IMR-90 (cell line): Measurements from ENCODE around the gene LAMA3.

Experiments
- FOS ChIP-seq: fragments of 150-350 bp; IDR thresholded peaks from 2 replicates; pipeline ENCODE4 v1.6.1; 2016; ENCODE audit warnings: low read depth, low read length
- MXI1 ChIP-seq: IDR thresholded peaks from 2 replicates; pipeline ENCODE4 v1.6.1; 2012; ENCODE audit warnings: low read depth, mild to moderate bottlenecking, low read length, moderate library complexity, borderline replicate concordance
- POLR2A ChIP-seq: IDR thresholded peaks from 2 replicates; pipeline ENCODE4 v1.6.1; 2012; ENCODE audit warnings: mild to moderate bottlenecking, low read depth, low read length
- RCOR1 ChIP-seq: IDR thresholded peaks from 2 replicates; pipeline ENCODE4 v1.6.1; 2012; ENCODE audit warnings: mild to moderate bottlenecking, low read length, improper control_type of control experiment; ENCODE audit not compliant: insufficient replicate concordance
- TF ChIP-seq, protein P1 (sequence below): conservative IDR thresholded peaks from 2 replicates; pipeline ENCODE4 v1.5.1; 2012; ENCODE audit warnings: mild to moderate bottlenecking, low read depth, low read length, improper control_type of control experiment

DNA sequence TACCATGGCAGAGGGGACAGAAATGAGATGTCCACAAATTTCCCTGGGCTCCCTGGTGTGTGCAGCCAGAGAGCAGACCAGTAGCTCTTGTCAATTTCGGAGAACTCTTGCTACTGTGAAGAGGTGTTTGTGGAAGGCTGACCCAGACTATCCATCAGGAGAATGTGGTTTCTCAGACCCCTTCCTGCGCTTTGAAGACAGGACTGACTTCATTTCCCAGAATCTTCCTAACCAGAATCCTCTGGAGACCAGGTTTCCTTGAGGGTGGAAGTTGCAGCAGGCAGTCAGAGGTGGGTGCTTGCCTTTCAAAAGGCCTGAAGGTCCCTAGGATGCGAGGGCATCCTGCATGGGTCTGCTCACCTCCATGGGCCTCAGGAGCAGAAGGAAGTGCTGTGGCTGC is 121.9 kb downstream of the LAMA3 start:
- TF ChIP-seq RCOR1 (no peak), POLR2A (no peak), FOS (no peak), MXI1 (no peak)
- TF ChIP-seq, protein P1, sequence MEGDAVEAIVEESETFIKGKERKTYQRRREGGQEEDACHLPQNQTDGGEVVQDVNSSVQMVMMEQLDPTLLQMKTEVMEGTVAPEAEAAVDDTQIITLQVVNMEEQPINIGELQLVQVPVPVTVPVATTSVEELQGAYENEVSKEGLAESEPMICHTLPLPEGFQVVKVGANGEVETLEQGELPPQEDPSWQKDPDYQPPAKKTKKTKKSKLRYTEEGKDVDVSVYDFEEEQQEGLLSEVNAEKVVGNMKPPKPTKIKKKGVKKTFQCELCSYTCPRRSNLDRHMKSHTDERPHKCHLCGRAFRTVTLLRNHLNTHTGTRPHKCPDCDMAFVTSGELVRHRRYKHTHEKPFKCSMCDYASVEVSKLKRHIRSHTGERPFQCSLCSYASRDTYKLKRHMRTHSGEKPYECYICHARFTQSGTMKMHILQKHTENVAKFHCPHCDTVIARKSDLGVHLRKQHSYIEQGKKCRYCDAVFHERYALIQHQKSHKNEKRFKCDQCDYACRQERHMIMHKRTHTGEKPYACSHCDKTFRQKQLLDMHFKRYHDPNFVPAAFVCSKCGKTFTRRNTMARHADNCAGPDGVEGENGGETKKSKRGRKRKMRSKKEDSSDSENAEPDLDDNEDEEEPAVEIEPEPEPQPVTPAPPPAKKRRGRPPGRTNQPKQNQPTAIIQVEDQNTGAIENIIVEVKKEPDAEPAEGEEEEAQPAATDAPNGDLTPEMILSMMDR, result no peak
